ENCODE data around the gene MAMLD1.

MAMLD1 gene

GRCh38 chrX:150358651-150359050 lies 4.5 kb upstream of the MAMLD1 start:
- DNase-seq = no peak

- no peak for DNase-seq
Observed at GRCh38 chrX:150360331-150360730, 2.8 kb upstream of the MAMLD1 start.

GRCh38 chrX:150361070-150361776 lies 1.9 kb upstream of the MAMLD1 start:
- DNase-seq = no peak

GRCh38 chrX:150361777-150362351 lies 1.3 kb upstream of the MAMLD1 start:
- no peak for DNase-seq

- DNase-seq = peak; percentile 55
Observed at GRCh38 chrX:150363561-150364346, 637 bp downstream of the MAMLD1 start.

- DNase-seq = no peak
Observed at GRCh38 chrX:150364347-150365050, 1.4 kb downstream of the MAMLD1 start.

- DNase-seq = peak; percentile 85
Observed at GRCh38 chrX:150365051-150365989, 2.2 kb downstream of the MAMLD1 start.

GRCh38 chrX:150365990-150366911 lies 3.1 kb downstream of the MAMLD1 start:
- peak; percentile 57 for DNase-seq

- DNase-seq = no peak
Observed at GRCh38 chrX:150366951-150367545, 3.9 kb downstream of the MAMLD1 start.

GRCh38 chrX:150370589-150371312 lies 7.6 kb downstream of the MAMLD1 start:
- DNase-seq = no peak

GRCh38 chrX:150371877-150372276 lies 8.8 kb downstream of the MAMLD1 start:
- DNase-seq = no peak

GRCh38 chrX:150372280-150372679 lies 9.2 kb downstream of the MAMLD1 start:
- no peak for DNase-seq

- DNase-seq = no peak
Observed at GRCh38 chrX:150372756-150373155, 9.6 kb downstream of the MAMLD1 start.

- DNase-seq = no peak
Observed at GRCh38 chrX:150375243-150375770, 12.2 kb downstream of the MAMLD1 start.

GRCh38 chrX:150377005-150377404 lies 13.9 kb downstream of the MAMLD1 start:
- DNase-seq = no peak

GRCh38 chrX:150405006-150405405 lies 41.9 kb downstream of the MAMLD1 start:
- no peak for DNase-seq

GRCh38 chrX:150405576-150405975 lies 42.5 kb downstream of the MAMLD1 start:
- DNase-seq = no peak

GRCh38 chrX:150406596-150406995 lies 43.5 kb downstream of the MAMLD1 start:
- no peak for DNase-seq

GRCh38 chrX:150408007-150408406 lies 44.9 kb downstream of the MAMLD1 start:
- no peak for DNase-seq

- no peak for DNase-seq
Observed at GRCh38 chrX:150408561-150408960, 45.4 kb downstream of the MAMLD1 start.
